T-helper 17 cell (primary cell): ENCODE measurements around the gene ATF4. TPM values are rescaled to one million over a fixed set of nuclear protein-coding genes. Genes with fewer than 3 reads are reported as not detected.
"Not testable (repeated sequence)": the region's sequence is repeated elsewhere in the genome, so short reads cannot be mapped to it uniquely, and the experiment has no call there.

Source experiments
- ATAC-seq: fragments of 150-1000 bp; cut with Tn5 transposase; 2 replicates; pipeline ENCODE4 v1.10.0; 2021; ENCODE audit warnings: mild to moderate bottlenecking, moderate library complexity
- DNase-seq, 3 donors: peaks; one replicate each; pipeline versions ENCODE4 v3.0.0 to v3.0.0-alpha.2; 2020 to 2021
- H3K9me3 ChIP-seq: one replicate; pipeline ENCODE4 v1.7.0; 2013; ENCODE audit warnings: low read length, mild to moderate bottlenecking; ENCODE audit not compliant: control insufficient read depth, poor library complexity, severe bottlenecking
- H3K27ac Mint-ChIP-seq: one replicate; pipeline ENCODE4 v1.8.0; 2022; ENCODE audit warnings: mild to moderate bottlenecking, moderate library complexity, mixed read lengths
- H3K27me3 Mint-ChIP-seq: one replicate; pipeline ENCODE4 v1.8.0; 2022; ENCODE audit warnings: mixed read lengths
- H3K36me3 Mint-ChIP-seq: one replicate; pipeline ENCODE4 v1.8.0; 2022; ENCODE audit warnings: low read depth, mixed read lengths
- H3K4me1 Mint-ChIP-seq: one replicate; pipeline ENCODE4 v1.8.0; 2022; ENCODE audit warnings: mild to moderate bottlenecking, mixed read lengths
- H3K4me3 Mint-ChIP-seq: one replicate; pipeline ENCODE4 v1.8.0; 2022; ENCODE audit warnings: mild to moderate bottlenecking, moderate library complexity, mixed read lengths
- total RNA-seq, 4 donors: library from RNA in 2 of 4; stranded (reverse) in 2 of 4; gene quantifications; one replicate each; pipeline ENCODE4 v1.2.3 and lab custom pipeline; 2022 to 2026

The ATF4 gene
- total RNA-seq, 2 donors from 2014 or later: 260 to 333 TPM

GRCh38 chr22:39510529-39511149 lies 9.7 kb upstream of the ATF4 start:
- DNase-seq: no peak
- Mint-ChIP-seq H3K36me3 (peaks cover 17% of the 10 kb centered on the region), H3K27ac (peak overlapping the region; percentile 73), H3K4me3 (no peak overlapping the region), H3K4me1 (peaks cover 23% of the 10 kb centered on the region), H3K27me3 (no peaks in the 10 kb centered on the region)
- H3K9me3 ChIP-seq: no peaks in the 10 kb centered on the region
- ATAC-seq: no peak

- DNase-seq (no peak), ATAC-seq (no peak)
- H3K36me3 Mint-ChIP-seq: peaks cover 17% of the 10 kb centered on the region
- peaks cover 19% of the 10 kb centered on the region for H3K4me1 Mint-ChIP-seq
- H3K4me3 Mint-ChIP-seq: no peak overlapping the region
- no peaks in the 10 kb centered on the region for H3K9me3 ChIP-seq
- H3K27me3 Mint-ChIP-seq: no peaks in the 10 kb centered on the region
- H3K27ac Mint-ChIP-seq: peak overlapping the region; percentile 73
Measured at GRCh38 chr22:39511226-39511625, 9.1 kb upstream of the ATF4 start.

- peaks cover 15% of the 10 kb centered on the region for H3K36me3 Mint-ChIP-seq
- peaks cover 15% of the 10 kb centered on the region for H3K4me1 Mint-ChIP-seq
- no peak overlapping the region for H3K4me3 Mint-ChIP-seq
- no peaks in the 10 kb centered on the region for H3K27me3 Mint-ChIP-seq
- no peak overlapping the region for H3K27ac Mint-ChIP-seq
- DNase-seq (no peak), ATAC-seq (no peak)
- H3K9me3 ChIP-seq: no peaks in the 10 kb centered on the region
Measured at GRCh38 chr22:39512026-39512425, 8.3 kb upstream of the ATF4 start.

GRCh38 chr22:39513791-39514190 lies 6.6 kb upstream of the ATF4 start:
- no peaks in the 10 kb centered on the region for H3K9me3 ChIP-seq
- Mint-ChIP-seq H3K27ac (no peak overlapping the region), H3K4me1 (peaks cover 10% of the 10 kb centered on the region), H3K36me3 (peaks cover 11% of the 10 kb centered on the region), H3K27me3 (no peaks in the 10 kb centered on the region), H3K4me3 (no peak overlapping the region)
- no peak for DNase-seq
- no peak for ATAC-seq

- peak overlapping the region; percentile 41 for H3K27ac Mint-ChIP-seq
- H3K4me3 Mint-ChIP-seq: no peak overlapping the region
- peaks cover 11% of the 10 kb centered on the region for H3K36me3 Mint-ChIP-seq
- H3K9me3 ChIP-seq: no peaks in the 10 kb centered on the region
- DNase-seq: peak in 1 of 3 donors; percentile 53
- ATAC-seq: peak; percentile 62
- no peaks in the 10 kb centered on the region for H3K27me3 Mint-ChIP-seq
- peaks cover 11% of the 10 kb centered on the region for H3K4me1 Mint-ChIP-seq
Measured at GRCh38 chr22:39514373-39514973, 5.9 kb upstream of the ATF4 start.

- no peak overlapping the region for H3K4me3 Mint-ChIP-seq
- DNase-seq (no peak), ATAC-seq (no peak)
- H3K27me3 Mint-ChIP-seq: no peaks in the 10 kb centered on the region
- H3K4me1 Mint-ChIP-seq: peaks cover 14% of the 10 kb centered on the region
- H3K27ac Mint-ChIP-seq: peak overlapping the region; percentile 62
- H3K9me3 ChIP-seq: no peaks in the 10 kb centered on the region
- H3K36me3 Mint-ChIP-seq: peaks cover 10% of the 10 kb centered on the region
Measured at GRCh38 chr22:39515266-39516050, 4.9 kb upstream of the ATF4 start.

GRCh38 chr22:39517470-39517869 lies 2.9 kb upstream of the ATF4 start:
- peaks cover 25% of the 10 kb centered on the region for H3K4me1 Mint-ChIP-seq
- no peak overlapping the region for H3K27ac Mint-ChIP-seq
- no peak overlapping the region for H3K4me3 Mint-ChIP-seq
- H3K27me3 Mint-ChIP-seq: no peaks in the 10 kb centered on the region
- no peak for ATAC-seq
- no peak for DNase-seq
- no peaks in the 10 kb centered on the region for H3K9me3 ChIP-seq
- H3K36me3 Mint-ChIP-seq: peaks cover 16% of the 10 kb centered on the region

- no peak overlapping the region for H3K27ac Mint-ChIP-seq
- ATAC-seq (no peak), DNase-seq (no peak)
- H3K27me3 Mint-ChIP-seq: no peaks in the 10 kb centered on the region
- peak overlapping the region; percentile 97 for H3K4me3 Mint-ChIP-seq
- H3K36me3 Mint-ChIP-seq: peaks cover 16% of the 10 kb centered on the region
- H3K9me3 ChIP-seq: no peaks in the 10 kb centered on the region
- H3K4me1 Mint-ChIP-seq: peaks cover 33% of the 10 kb centered on the region
Measured at GRCh38 chr22:39518144-39518786, 2.1 kb upstream of the ATF4 start.

GRCh38 chr22:39518996-39519680 lies 1.2 kb upstream of the ATF4 start:
- H3K36me3 Mint-ChIP-seq: peaks cover 16% of the 10 kb centered on the region
- no peak for DNase-seq

GRCh38 chr22:39519681-39520225 lies 609 bp upstream of the ATF4 start:
- H3K27me3 Mint-ChIP-seq: no peaks in the 10 kb centered on the region
- peak; percentile 93 for ATAC-seq
- DNase-seq: peak in 2 of 3 donors; percentile 88 to 93
- H3K27ac Mint-ChIP-seq: peak overlapping the region; percentile 99
- peaks cover 14% of the 10 kb centered on the region for H3K36me3 Mint-ChIP-seq
- no peaks in the 10 kb centered on the region for H3K9me3 ChIP-seq
- peaks cover 34% of the 10 kb centered on the region for H3K4me1 Mint-ChIP-seq
- H3K4me3 Mint-ChIP-seq: peak overlapping the region; percentile 97

More at GRCh38 chr22:39518996-39519680, 1.2 kb upstream of the ATF4 start:
- Mint-ChIP-seq H3K4me1 (peaks cover 37% of the 10 kb centered on the region), H3K4me3 (peak overlapping the region; percentile 97), H3K27me3 (no peaks in the 10 kb centered on the region), H3K27ac (peak overlapping the region; percentile 99)
- no peak for ATAC-seq
- H3K9me3 ChIP-seq: no peaks in the 10 kb centered on the region

GRCh38 chr22:39521106-39521885 lies 934 bp downstream of the ATF4 start:
- not testable (repeated sequence) for DNase-seq, H3K9me3 ChIP-seq, H3K27me3 Mint-ChIP-seq, ATAC-seq
- peaks cover 10% of the 10 kb centered on the region for H3K36me3 Mint-ChIP-seq
- H3K4me3 Mint-ChIP-seq: peak overlapping the region; percentile 97
- peaks cover 44% of the 10 kb centered on the region for H3K4me1 Mint-ChIP-seq
- peak overlapping the region; percentile 99 for H3K27ac Mint-ChIP-seq

GRCh38 chr22:39522091-39522490 lies 1.7 kb downstream of the ATF4 start:
- not testable (repeated sequence) for DNase-seq, H3K9me3 ChIP-seq, ATAC-seq, H3K27me3 Mint-ChIP-seq
- Mint-ChIP-seq H3K4me3 (peak overlapping the region; percentile 97), H3K4me1 (peaks cover 46% of the 10 kb centered on the region), H3K36me3 (peaks cover 10% of the 10 kb centered on the region), H3K27ac (peak overlapping the region; percentile 99)
